ENCODE data around the gene ANAPC2.

Gene ANAPC2

DNA sequence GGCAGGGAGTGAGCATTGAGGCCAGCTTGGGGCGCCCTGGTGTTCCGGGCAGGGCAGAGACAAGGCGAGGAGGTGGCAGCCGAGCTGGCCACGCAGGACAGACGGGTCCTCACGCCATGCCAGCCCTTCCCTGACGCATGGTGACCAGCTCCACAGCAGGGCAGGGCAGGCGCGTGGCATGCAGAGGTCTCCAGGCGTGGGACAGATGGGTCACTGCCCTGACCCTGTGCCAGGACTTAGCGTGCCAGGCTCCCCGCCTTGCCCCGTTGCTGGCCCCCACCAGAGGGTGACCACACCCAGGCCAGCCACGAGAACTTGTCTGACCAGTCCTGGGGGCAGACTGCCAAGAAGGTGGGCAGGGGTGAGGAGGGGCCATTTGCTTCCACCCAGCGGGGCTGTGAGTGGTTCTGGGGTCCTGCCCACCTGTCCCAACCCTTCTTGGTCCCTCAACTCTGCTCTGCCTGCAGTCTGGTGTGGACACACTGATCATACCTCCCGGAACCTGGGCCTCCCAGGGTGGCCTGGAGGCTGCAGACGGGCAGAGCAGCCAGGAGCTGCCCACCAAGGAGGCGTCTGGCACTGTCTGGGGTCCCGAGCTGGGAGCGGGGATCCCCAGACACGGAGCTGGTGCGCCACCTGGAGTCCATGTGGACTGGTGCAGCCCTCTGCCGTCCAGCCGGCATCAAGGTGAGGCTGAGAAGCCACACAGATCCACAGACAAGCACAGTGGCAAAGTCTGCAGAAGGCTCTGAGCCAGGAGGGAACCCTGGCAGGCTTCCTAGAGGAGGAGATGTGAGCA, 38.9 kb upstream of the ANAPC2 start, which contains the start of gene RNF224:
RNF224 (plus strand) TSS at position 449 of the 799 bp plus-strand sequence. CDS start 834 bp downstream, outside the sequence.
- DNase-seq, result peak; percentile 89

DNA sequence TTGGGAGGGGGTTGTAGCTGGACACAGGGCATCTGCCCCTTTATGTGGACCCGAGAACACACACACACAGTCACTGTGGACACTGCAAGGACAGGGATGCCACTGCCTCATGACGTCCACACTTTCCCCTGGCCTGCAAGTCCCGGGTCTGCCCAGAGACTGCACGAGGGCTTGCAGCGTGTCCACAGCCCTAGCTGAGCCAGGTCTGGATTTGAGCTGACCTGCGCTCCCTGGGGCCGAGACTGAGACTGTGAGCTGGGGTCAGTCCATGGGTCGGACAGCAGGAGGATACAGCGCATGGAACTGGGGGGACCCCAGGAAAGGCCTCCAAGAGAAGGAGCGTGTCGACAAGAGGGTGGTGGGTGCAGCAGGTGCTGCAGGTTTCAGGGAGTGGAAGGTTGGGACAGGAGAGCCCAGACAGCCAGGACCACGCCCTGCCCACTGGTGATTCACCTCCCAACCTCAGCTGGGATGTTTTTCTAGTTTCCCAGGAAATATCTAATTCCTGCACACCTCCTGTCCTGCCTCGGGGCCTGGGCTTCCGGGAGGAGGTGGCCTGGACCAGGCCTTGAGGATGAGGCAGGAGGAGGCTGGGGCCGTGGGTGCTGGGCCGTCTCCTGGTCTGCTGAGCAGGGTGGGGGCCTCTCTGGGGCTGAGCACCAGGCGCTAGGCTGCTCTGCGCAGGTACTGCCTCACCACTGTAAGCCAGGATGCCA, 38.1 kb upstream of the ANAPC2 start:
- no peak for DNase-seq

DNA sequence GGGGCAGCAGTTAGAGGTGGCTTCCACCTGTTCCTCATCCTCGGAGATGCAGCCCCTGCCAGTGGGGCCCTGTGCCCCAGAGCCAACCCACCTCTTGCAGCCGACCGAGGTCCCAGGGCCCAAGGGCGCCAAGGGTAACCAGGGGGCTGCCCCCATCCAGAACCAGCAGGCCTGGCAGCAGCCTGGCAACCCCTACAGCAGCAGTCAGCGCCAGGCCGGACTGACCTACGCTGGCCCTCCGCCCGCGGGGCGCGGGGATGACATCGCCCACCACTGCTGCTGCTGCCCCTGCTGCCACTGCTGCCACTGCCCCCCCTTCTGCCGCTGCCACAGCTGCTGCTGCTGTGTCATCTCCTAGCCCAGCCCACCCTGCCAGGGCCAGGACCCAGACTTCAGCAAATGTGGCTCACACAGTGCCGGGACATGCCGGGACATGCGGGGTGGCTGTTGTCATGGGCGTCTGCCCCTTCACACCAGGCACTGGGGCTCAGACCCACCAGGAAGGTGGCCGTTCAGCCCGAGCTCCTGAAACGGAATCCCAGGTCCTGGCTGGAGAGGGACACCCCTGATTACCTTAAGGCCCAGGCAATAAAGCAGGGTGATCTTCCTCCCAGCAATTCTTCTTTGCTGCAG, 37.5 kb upstream of the ANAPC2 start:
- DNase-seq, result no peak

DNA sequence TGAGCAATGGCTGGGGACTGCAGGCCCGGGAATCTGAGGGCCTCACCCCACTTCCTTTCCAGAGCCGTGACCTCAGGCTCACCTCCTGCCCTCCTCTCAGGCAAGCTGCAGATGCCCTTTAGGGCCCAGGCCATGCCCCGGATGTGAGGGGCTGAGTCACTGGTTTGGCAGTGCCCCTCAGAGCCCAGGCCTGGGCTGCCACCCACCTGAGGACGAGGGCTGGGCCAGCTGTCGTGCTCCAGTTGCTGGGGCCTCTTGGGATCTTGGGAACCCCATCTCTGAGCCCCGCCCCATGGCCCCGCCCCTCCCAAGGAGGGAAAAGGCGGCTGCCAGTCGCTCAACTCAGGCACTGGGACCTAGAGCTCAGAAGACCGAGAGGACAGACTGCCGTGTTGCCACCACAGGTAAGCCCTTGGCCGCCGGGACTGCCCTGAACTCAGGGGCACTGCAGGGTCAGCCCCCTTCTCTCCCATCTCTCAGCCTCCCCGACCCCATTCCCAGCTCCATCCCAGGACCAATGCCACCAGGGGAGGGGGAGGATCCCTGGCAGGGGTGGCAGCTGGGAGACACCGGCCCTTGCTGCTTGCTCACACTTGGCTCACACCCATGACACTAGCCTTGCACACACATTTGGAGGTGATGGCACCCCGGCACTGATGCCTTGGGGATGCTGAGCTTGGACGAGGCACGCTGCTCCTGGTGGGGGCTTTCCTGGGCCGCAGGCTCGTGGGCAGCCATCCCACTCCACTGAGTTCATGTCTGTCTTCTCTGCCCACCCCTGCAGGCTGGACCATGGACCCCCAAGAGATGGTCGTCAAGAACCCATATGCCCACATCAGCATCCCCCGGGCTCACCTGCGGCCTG, 36.7 kb upstream of the ANAPC2 start, which contains the start of gene CYSRT1:
CYSRT1 (plus strand) TSS at position 345 of the 865 bp plus-strand sequence; CDS start at position 793, 448 bp downstream.
- peak; percentile 36 for DNase-seq

DNA sequence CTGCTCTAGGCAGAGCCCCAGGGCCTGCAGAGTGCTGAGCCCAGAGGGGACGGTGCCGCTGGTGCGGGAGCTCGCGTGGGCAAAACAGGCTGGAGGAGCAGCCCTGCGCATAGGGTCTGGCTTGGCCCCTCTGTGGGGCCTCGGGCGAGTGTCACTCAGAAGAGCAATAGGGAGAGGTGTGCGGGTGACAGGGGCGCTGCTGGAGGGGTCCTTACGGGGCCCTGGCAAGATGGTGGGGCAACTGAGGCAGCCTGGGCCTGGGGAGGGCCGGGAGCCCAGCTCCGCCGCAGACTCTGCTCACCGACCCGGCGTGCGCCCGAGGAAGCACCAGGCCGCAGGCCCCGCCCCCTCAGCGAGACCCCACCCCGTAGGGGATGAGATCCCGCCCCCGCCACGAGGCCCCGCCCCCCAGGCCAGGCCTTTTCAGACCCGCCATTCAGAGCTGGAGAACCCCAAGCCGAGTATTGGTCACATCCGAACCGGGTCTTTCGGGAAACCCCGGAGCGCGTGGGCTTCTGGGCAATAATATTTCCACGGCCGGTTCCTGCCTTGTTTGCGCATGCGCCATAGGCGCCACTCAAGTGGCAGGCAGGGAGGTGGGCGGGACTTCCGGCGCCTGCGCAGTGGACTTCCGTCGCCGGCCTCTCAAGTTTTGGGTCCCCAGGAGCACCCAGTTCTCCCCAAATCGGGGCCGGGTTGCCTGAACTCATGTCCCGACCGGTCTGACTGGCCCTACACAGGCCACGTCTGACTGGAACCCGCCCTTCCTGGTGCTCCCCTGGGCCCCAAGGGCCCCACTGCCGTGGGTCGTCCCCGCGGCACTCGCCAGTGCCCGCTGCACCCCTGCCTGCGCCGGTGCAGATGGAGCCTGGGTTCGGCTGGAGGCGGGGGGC, 35.0 kb upstream of the ANAPC2 start:
- DNase-seq, result peak; percentile 99

DNA sequence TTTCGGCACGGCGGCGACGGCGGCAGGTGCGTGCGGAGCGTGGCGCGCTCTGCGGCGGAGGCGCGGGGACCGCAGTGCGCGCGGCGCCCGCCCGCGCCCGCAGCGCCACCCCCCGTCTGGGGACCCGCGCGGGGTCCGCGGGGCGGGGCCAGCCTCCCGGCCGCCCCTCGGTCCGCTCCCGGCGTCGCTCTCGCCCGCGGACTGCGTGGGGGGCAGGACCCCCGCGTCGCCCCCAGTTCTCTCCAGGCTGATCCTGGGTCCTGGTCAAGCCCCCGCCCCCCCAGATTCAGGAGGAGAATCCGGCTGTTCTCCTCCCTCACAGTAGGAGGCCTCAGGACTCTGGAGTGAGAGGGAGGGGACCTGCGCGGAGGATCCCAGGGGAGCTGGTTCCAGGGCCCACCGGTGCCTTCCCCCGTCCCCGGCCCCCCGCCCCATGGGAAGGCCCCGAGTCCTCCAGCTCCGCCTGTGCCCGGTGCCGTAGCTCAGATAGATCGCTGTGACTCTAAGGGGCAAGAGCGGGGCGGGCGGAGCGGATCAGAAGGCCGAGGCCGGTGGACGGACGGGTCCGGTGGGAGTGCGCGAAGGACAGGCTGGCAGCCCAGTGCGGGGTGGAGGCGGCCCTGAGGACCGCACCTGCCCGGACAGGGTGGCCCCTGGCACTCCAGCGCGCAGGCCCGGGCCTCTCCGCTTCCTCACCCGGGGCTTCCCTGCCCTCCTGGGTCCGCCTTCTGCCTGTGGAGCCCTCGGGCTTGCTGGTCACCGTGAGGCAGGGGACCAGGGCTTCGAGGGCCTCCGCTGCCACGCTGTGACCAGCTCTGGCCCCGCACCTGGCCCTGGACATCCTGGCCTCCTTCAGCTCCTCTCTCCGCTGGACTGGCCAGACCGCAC, 34.1 kb upstream of the ANAPC2 start, which contains the start of gene RNF208:
RNF208 (minus strand) TSS at position 51 of the 888 bp plus-strand sequence. CDS start 1,028 bp downstream, outside the sequence.
- peak; percentile 44 for DNase-seq

GRCh38 chr9:137221506-137222111, 33.2 kb upstream of the ANAPC2 start:
- peak; percentile 48 for DNase-seq

DNA sequence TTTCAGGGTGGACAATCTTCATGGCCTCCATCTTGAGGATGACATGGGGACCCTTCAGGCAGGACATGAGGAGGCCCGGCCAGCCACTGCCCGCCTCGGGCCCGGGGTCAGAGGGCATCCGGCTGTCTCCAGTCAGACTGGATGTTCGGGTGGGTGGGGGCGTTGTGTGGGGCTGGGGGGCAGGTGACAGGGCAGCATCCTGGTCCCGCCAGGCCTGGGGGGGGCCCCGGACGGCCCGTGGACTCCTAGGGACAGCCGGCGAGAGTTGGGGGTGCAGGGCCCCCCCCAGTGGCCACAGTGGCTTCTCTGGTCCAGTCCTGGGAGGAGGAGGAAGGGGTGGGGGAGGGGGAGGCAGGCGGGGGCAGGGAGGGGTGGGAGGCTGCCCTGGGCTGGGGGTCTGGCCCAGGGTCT, 32.7 kb upstream of the ANAPC2 start:
- no peak for DNase-seq

DNA sequence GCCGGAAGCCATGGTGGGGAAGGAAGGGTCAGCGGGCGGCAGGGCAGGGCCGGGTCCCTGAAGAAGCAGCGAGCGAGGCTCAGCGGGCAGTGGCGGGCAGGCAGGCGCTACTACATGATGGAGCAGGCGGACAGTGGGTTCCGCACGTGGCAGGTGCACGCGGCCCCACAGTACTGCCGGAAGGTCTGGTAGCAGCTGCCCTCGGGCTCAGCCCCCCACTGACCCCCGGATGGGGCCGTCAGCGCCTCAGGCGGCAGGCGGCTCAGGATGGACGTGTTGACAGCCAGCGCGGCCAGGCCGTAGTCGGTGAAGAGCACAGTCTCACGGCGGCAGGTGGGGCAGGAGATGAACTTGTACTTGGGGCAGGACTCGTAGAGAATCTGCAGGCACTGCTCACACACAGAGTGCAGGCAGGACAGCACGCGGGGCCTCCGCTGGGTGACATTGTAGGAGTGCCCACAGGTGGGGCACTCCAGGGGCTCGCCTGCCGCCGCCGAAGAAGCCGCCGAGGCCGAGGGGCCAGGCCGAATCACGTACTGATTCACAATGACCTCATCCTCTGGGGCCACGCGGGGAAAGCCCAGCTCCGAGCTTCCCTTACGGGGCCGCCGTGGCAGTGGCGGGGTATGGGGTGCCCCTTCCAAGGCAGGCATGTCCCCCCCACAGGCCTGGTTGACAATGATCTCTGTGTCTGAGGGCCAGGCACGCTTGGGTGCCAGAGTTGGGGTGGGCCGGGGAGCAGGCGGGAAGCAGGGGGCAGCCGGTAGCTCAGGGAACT, 32.1 kb upstream of the ANAPC2 start:
- DNase-seq, result no peak

DNA sequence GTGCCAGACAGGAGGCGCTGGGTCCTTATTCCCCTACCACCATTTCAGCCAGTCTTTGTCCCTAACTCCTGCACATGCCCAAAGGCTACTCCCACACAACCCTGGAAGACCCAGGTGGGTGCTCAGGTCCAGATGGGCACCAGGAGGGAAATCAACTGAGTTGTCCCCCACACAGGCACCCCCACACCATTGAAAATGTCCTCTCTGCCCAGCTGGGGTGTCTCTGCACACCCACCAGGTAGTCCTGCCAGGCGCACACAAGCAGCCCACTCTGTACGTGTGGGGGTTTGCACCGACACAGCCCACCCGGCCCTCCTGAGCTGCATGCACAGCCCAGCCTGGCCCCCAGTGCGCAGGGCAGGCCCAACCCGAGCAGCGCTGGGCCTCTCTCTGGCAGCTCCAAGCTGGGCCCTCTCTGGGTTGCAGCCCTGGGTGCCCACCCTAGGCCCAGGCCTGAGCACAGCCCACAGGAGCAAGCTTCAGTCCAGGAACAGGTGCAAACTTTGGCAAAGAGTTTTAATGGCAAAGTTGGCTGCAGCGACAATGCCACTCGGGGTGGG, 31.5 kb upstream of the ANAPC2 start:
- DNase-seq, result no peak

GRCh38 chr9:137218754-137219271, 30.5 kb upstream of the ANAPC2 start:
- DNase-seq, result no peak

GRCh38 chr9:137218212-137218753, 29.9 kb upstream of the ANAPC2 start:
- no peak for DNase-seq

GRCh38 chr9:137217276-137218211, 29.2 kb upstream of the ANAPC2 start:
- no peak for DNase-seq

GRCh38 chr9:137216188-137216965, 28.0 kb upstream of the ANAPC2 start:
- no peak for DNase-seq

DNA sequence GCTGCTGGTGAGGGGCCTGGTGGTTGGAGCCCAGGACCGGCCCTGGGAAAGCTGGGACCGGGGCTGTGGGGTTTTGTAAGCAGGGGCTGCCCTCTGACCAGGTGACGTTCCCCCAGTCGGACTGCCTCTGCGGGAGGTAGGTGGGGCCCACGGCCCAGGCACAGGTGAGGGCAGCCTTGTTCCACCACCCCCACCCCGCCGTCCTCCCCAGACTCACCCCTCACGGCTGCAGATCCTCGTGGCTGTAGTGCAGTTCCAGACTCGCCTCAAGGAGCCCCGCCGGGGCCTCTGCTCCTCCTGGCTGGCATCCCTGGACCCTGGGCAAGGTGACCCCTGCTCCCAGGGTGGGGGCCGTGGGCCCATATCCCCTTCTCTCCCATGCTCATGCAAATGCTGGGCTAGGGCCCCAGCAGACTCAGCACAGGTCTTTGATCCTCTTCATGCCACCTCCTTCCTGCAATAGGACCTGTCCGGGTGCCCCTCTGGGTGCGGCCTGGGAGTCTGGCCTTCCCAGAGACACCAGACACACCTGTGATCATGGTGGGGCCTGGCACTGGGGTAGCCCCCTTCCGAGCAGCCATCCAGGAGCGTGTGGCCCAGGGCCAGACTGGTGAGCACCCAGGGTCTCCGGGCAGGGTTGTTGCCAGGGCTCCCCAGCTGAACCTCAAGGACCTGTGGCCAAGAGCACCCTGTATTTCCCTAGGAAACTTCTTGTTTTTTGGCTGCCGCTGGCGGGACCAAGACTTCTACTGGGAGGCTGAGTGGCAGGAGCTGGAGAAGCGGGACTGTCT, 27.0 kb upstream of the ANAPC2 start:
- DNase-seq, result no peak
